Measurements from ENCODE around the gene AGPAT4. TPM values are rescaled to one million over a fixed set of nuclear protein-coding genes. Genes with fewer than 3 reads are reported as not detected.

The AGPAT4 gene
- total RNA-seq, 1 donor from 2014 or later = 2.2 TPM

GRCh38 chr6:161169035-161169434, 104.8 kb downstream of the AGPAT4 start:
- TF ChIP-seq, protein P1, sequence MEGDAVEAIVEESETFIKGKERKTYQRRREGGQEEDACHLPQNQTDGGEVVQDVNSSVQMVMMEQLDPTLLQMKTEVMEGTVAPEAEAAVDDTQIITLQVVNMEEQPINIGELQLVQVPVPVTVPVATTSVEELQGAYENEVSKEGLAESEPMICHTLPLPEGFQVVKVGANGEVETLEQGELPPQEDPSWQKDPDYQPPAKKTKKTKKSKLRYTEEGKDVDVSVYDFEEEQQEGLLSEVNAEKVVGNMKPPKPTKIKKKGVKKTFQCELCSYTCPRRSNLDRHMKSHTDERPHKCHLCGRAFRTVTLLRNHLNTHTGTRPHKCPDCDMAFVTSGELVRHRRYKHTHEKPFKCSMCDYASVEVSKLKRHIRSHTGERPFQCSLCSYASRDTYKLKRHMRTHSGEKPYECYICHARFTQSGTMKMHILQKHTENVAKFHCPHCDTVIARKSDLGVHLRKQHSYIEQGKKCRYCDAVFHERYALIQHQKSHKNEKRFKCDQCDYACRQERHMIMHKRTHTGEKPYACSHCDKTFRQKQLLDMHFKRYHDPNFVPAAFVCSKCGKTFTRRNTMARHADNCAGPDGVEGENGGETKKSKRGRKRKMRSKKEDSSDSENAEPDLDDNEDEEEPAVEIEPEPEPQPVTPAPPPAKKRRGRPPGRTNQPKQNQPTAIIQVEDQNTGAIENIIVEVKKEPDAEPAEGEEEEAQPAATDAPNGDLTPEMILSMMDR (IDR thresholded peaks at IDR 0.05; ENCODE audit: borderline replicate concordance) = no peak
- H3K36me3 ChIP-seq = peaks cover 10% of the 10 kb centered on the region
- DNase-seq = no peak
- no peak overlapping the region for H3K4me3 ChIP-seq
- H3K4me1 ChIP-seq = no peaks in the 10 kb centered on the region
- H3K27ac ChIP-seq (replicated peaks) = no peak overlapping the region
- intact Hi-C loops (cut with micrococcal nuclease) = no loop called here
- peaks cover 24% of the 10 kb centered on the region for H3K9me3 ChIP-seq (replicated peaks)
- no peaks in the 10 kb centered on the region for H3K27me3 ChIP-seq (ENCODE audit: low read depth)

GRCh38 chr6:161168281-161168891, 105.5 kb downstream of the AGPAT4 start:
- intact Hi-C loops (cut with micrococcal nuclease) = no loop called here
- Histone ChIP-seq H3K27me3 (ENCODE audit: low read depth) (no peaks in the 10 kb centered on the region), H3K36me3 (peaks cover 15% of the 10 kb centered on the region), H3K4me1 (no peaks in the 10 kb centered on the region), H3K4me3 (no peak overlapping the region), H3K27ac (replicated peaks) (no peak overlapping the region), H3K9me3 (replicated peaks) (peaks cover 21% of the 10 kb centered on the region)
- DNase-seq = no peak
- TF ChIP-seq, protein P1 (IDR thresholded peaks at IDR 0.05; ENCODE audit: borderline replicate concordance) = no peak

- no peaks in the 10 kb centered on the region for H3K27me3 ChIP-seq (ENCODE audit: low read depth)
- no peak for DNase-seq
- peaks cover 15% of the 10 kb centered on the region for H3K4me1 ChIP-seq
- intact Hi-C loops (cut with micrococcal nuclease) = no loop called here
- no peak overlapping the region for H3K27ac ChIP-seq (replicated peaks)
- no peak overlapping the region for H3K4me3 ChIP-seq
- H3K36me3 ChIP-seq = peaks cover 23% of the 10 kb centered on the region
- TF ChIP-seq, protein P1 (IDR thresholded peaks at IDR 0.05; ENCODE audit: borderline replicate concordance) = no peak
- H3K9me3 ChIP-seq (replicated peaks) = peaks cover 8% of the 10 kb centered on the region
These were observed 107.2 kb downstream of the AGPAT4 start for GRCh38 chr6:161166677-161167076.

- intact Hi-C loops (cut with micrococcal nuclease) = no loop called here
- TF ChIP-seq, protein P1 (IDR thresholded peaks at IDR 0.05; ENCODE audit: borderline replicate concordance) = no peak
- peaks cover 3% of the 10 kb centered on the region for H3K9me3 ChIP-seq (replicated peaks)
- H3K27ac ChIP-seq (replicated peaks) = no peak overlapping the region
- peaks cover 19% of the 10 kb centered on the region for H3K4me1 ChIP-seq
- no peaks in the 10 kb centered on the region for H3K27me3 ChIP-seq (ENCODE audit: low read depth)
- no peak for DNase-seq
- peaks cover 23% of the 10 kb centered on the region for H3K36me3 ChIP-seq
- no peak overlapping the region for H3K4me3 ChIP-seq
These were observed 107.7 kb downstream of the AGPAT4 start for GRCh38 chr6:161166176-161166575.

- Histone ChIP-seq H3K9me3 (replicated peaks) (no peaks in the 10 kb centered on the region), H3K4me1 (peaks cover 27% of the 10 kb centered on the region), H3K27ac (replicated peaks) (no peak overlapping the region), H3K4me3 (no peak overlapping the region), H3K27me3 (ENCODE audit: low read depth) (no peaks in the 10 kb centered on the region), H3K36me3 (peaks cover 23% of the 10 kb centered on the region)
- DNase-seq = no peak
- intact Hi-C loops (cut with micrococcal nuclease) = no loop called here
- TF ChIP-seq, protein P1 (IDR thresholded peaks at IDR 0.05; ENCODE audit: borderline replicate concordance) = no peak
These were observed 109.7 kb downstream of the AGPAT4 start for GRCh38 chr6:161164182-161164625.
